MM.1S (cell line): ENCODE data around the gene MED1.
A peak's percentile ranks its signal among the peaks of the same experiment; 100 is the strongest.

Experiments used
- DNase-seq: peaks from one replicate; pipeline ENCODE4 v3.0.0-alpha.2; 2015
- H2AFZ ChIP-seq: fragments of 300-600 bp; sonication (generic); 2 replicates; pipeline ENCODE4 v1.6.0; 2016; ENCODE audit warnings: antibody characterized with exemption, low read length
- H3F3A ChIP-seq: fragments of 300-600 bp; sonication (generic); 2 replicates; pipeline ENCODE4 v1.6.1; 2016; ENCODE audit warnings: mild to moderate bottlenecking, antibody characterized with exemption, low read length, moderate library complexity, mixed read lengths; ENCODE audit not compliant: insufficient read depth
- H3K27ac ChIP-seq: fragments of 300-600 bp; sonication (generic); 2 replicates; pipeline ENCODE4 v1.5.1; 2016; ENCODE audit warnings: mild to moderate bottlenecking, low read length
- H3K27me3 ChIP-seq: fragments of 300-600 bp; sonication (generic); replicated peaks from 2 replicates; pipeline ENCODE4 v1.6.0; 2016; ENCODE audit warnings: low read length; ENCODE audit not compliant: insufficient read depth
- H3K36me3 ChIP-seq: fragments of 300-600 bp; sonication (generic); replicated peaks from 2 replicates; pipeline ENCODE4 v1.6.1; 2016; ENCODE audit warnings: mild to moderate bottlenecking, low read length, mixed read lengths; ENCODE audit not compliant: insufficient read depth
- H3K4me1 ChIP-seq: fragments of 300-600 bp; sonication (generic); 2 replicates; pipeline ENCODE4 v1.6.1; 2016; ENCODE audit warnings: low read length, mixed read lengths
- H3K4me2 ChIP-seq: fragments of 300-600 bp; sonication (generic); 2 replicates; pipeline ENCODE4 v1.6.0; 2016; ENCODE audit warnings: low read depth, low read length
- H3K4me3 ChIP-seq: fragments of 300-600 bp; sonication (generic); 2 replicates; pipeline ENCODE4 v1.5.1; 2016; ENCODE audit warnings: low read length, mixed read lengths
- H3K79me2 ChIP-seq: fragments of 300-600 bp; sonication (generic); 2 replicates; pipeline ENCODE4 v1.6.1; 2016; ENCODE audit warnings: mixed run types, low read length, mixed read lengths
- H3K9ac ChIP-seq: fragments of 300-600 bp; sonication (generic); 2 replicates; pipeline ENCODE4 v1.6.1; 2016; ENCODE audit warnings: low read length, mixed read lengths
- H3K9me2 ChIP-seq: fragments of 300-600 bp; sonication (generic); replicated peaks from 2 replicates; pipeline ENCODE4 v1.6.1; 2016; ENCODE audit warnings: mild to moderate bottlenecking, low read length, mixed read lengths; ENCODE audit not compliant: insufficient read depth
- H3K9me3 ChIP-seq: fragments of 300-600 bp; sonication (generic); replicated peaks from 2 replicates; pipeline ENCODE4 v1.6.1; 2016; ENCODE audit warnings: mild to moderate bottlenecking, low read length, mixed read lengths; ENCODE audit not compliant: insufficient read depth
- H4K20me1 ChIP-seq: fragments of 300-600 bp; sonication (generic); 2 replicates; pipeline ENCODE4 v1.6.1; 2016; ENCODE audit warnings: mild to moderate bottlenecking, low read length, moderate library complexity, mixed read lengths; ENCODE audit not compliant: insufficient read depth
- EZH2 ChIP-seq: fragments of 300-600 bp; sonication (generic); optimal IDR thresholded peaks from 2 replicates; pipeline ENCODE3; 2017; ENCODE audit warnings: low read depth, mild to moderate bottlenecking, antibody characterized with exemption, low read length, mixed read lengths
- EZH2phosphoT487 ChIP-seq: fragments of 300-600 bp; sonication (generic); IDR thresholded peaks from 2 replicates; pipeline ENCODE4 v1.6.1; 2018; ENCODE audit warnings: antibody characterized with exemption, low read length
- TF ChIP-seq, protein P1 (sequence below): fragments of 300-600 bp; sonication (generic); IDR thresholded peaks from 2 replicates; pipeline ENCODE4 v1.5.1; 2016; ENCODE audit warnings: antibody characterized with exemption, low read length, mixed read lengths

Gene MED1

GRCh38 chr17:39461926-39462569 lies 11.0 kb upstream of the MED1 start:
- H3K79me2 ChIP-seq: peaks cover 55% of the 10 kb centered on the region
- H3K36me3 ChIP-seq: no peaks in the 10 kb centered on the region
- peak; percentile 31 for DNase-seq
- TF ChIP-seq EZH2phosphoT487 (no peak), EZH2 (no peak)
- TF ChIP-seq, protein P1, sequence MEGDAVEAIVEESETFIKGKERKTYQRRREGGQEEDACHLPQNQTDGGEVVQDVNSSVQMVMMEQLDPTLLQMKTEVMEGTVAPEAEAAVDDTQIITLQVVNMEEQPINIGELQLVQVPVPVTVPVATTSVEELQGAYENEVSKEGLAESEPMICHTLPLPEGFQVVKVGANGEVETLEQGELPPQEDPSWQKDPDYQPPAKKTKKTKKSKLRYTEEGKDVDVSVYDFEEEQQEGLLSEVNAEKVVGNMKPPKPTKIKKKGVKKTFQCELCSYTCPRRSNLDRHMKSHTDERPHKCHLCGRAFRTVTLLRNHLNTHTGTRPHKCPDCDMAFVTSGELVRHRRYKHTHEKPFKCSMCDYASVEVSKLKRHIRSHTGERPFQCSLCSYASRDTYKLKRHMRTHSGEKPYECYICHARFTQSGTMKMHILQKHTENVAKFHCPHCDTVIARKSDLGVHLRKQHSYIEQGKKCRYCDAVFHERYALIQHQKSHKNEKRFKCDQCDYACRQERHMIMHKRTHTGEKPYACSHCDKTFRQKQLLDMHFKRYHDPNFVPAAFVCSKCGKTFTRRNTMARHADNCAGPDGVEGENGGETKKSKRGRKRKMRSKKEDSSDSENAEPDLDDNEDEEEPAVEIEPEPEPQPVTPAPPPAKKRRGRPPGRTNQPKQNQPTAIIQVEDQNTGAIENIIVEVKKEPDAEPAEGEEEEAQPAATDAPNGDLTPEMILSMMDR: no peak
- no peak overlapping the region; the same call in 1 of the 2 replicates for H2AFZ ChIP-seq
- H3K9me2 ChIP-seq: no peaks in the 10 kb centered on the region
- peaks cover 4% of the 10 kb centered on the region for H3F3A ChIP-seq
- 0 out of 2 replicates have a peak, but pooled peaks cover 6% of the 10 kb centered on the region for H4K20me1 ChIP-seq
- H3K4me3 ChIP-seq: peak overlapping the region; percentile 94
- H3K27me3 ChIP-seq: no peaks in the 10 kb centered on the region
- H3K4me1 ChIP-seq: no peaks in the 10 kb centered on the region
- H3K4me2 ChIP-seq: peak overlapping the region; percentile 92
- H3K9ac ChIP-seq: peak overlapping the region; percentile 96
- no peaks in the 10 kb centered on the region for H3K9me3 ChIP-seq
- H3K27ac ChIP-seq: peak overlapping the region; percentile 91; the same call in 1 of the 2 replicates

GRCh38 chr17:39461113-39461925 lies 10.3 kb upstream of the MED1 start, which contains the start of gene CDK12:
Gene CDK12 (plus strand): TSS chr17:39461486. CDS start chr17:39462072, 586 bp downstream.
- H3K9ac ChIP-seq: peak within 1 kb of the TSS; percentile 96
- no peaks in the 10 kb centered on the region for H3K36me3 ChIP-seq
- no peak for TF ChIP-seq EZH2phosphoT487
- TF ChIP-seq, protein P1: no peak
- TF ChIP-seq EZH2: no peak
- H2AFZ ChIP-seq: peak within 1 kb of the TSS; percentile 88
- H3K4me3 ChIP-seq: peak within 1 kb of the TSS; percentile 94
- H4K20me1 ChIP-seq: 0 out of 2 replicates have a peak, but pooled peaks cover 6% of the 10 kb centered on the region
- peaks cover 4% of the 10 kb centered on the region for H3F3A ChIP-seq
- peak within 1 kb of the TSS; percentile 92 for H3K4me2 ChIP-seq
- no peaks in the 10 kb centered on the region for H3K27me3 ChIP-seq
- H3K4me1 ChIP-seq: no peaks in the 10 kb centered on the region
- peak within 1 kb of the TSS; percentile 91 for H3K27ac ChIP-seq
- DNase-seq: peak; percentile 100
- no peaks in the 10 kb centered on the region for H3K9me2 ChIP-seq
- peaks cover 49% of the 10 kb centered on the region for H3K79me2 ChIP-seq
- no peaks in the 10 kb centered on the region for H3K9me3 ChIP-seq

GRCh38 chr17:39455919-39456318 lies 4.9 kb upstream of the MED1 start:
- H3K27me3 ChIP-seq: no peaks in the 10 kb centered on the region
- H3K27ac ChIP-seq: no peak overlapping the region
- peaks cover 3% of the 10 kb centered on the region; the same call in 1 of the 2 replicates for H3K4me1 ChIP-seq
- H3K9me3 ChIP-seq: no peaks in the 10 kb centered on the region
- no peaks in the 10 kb centered on the region for H4K20me1 ChIP-seq
- no peaks in the 10 kb centered on the region for H3K36me3 ChIP-seq
- no peaks in the 10 kb centered on the region for H3K9me2 ChIP-seq
- H3K79me2 ChIP-seq: peaks cover 2% of the 10 kb centered on the region
- H3K4me3 ChIP-seq: no peak overlapping the region
- H3F3A ChIP-seq: peaks cover 3% of the 10 kb centered on the region; the same call in 1 of the 2 replicates
- TF ChIP-seq EZH2: no peak
- TF ChIP-seq EZH2phosphoT487: no peak
- TF ChIP-seq, protein P1: no peak
- no peak overlapping the region for H3K4me2 ChIP-seq
- no peak overlapping the region for H2AFZ ChIP-seq
- H3K9ac ChIP-seq: no peak overlapping the region
- DNase-seq: no peak
